OCI-LY3 (cell line): ENCODE results near the gene AHRR.
"Not testable (repeated sequence)": the region's sequence is repeated elsewhere in the genome, so short reads cannot be mapped to it uniquely, and the experiment has no call there.

Experiments used
- H2AFZ ChIP-seq: fragments of 200-600, 300-600 bp; shearing (Covaris generic); 2 replicates; pipeline ENCODE4 v1.6.0; 2014; ENCODE audit warnings: antibody characterized with exemption, low read depth, low read length
- H3K27ac ChIP-seq: fragments of 200-600, 300-600 bp; sonication (generic); 2 replicates; pipeline ENCODE4 v1.5.1; 2014; ENCODE audit warnings: mild to moderate bottlenecking, low read length, moderate library complexity, mixed read lengths
- H3K27me3 ChIP-seq: fragments of 200-600, 300-600 bp; sonication (generic); 2 replicates; pipeline ENCODE4 v1.6.1; 2014; ENCODE audit warnings: low read depth, low read length, mixed read lengths
- H3K36me3 ChIP-seq: fragments of 200-600, 300-600 bp; sonication (generic); replicated peaks from 2 replicates; pipeline ENCODE3; 2014; ENCODE audit warnings: low read depth, low read length, mixed read lengths
- H3K4me1 ChIP-seq: fragments of 300-600, 200-600 bp; sonication (generic); 2 replicates; pipeline ENCODE4 v1.6.1; 2014; ENCODE audit warnings: low read length, mixed read lengths
- H3K4me2 ChIP-seq: fragments of 200-600, 300-600 bp; sonication (generic); 2 replicates; pipeline ENCODE4 v1.6.1; 2014; ENCODE audit warnings: low read length, mixed read lengths
- H3K4me3 ChIP-seq: fragments of 300-600, 200-600 bp; sonication (generic); 2 replicates; pipeline ENCODE4 v1.5.1; 2014; ENCODE audit warnings: antibody characterized with exemption, mild to moderate bottlenecking, low read length, moderate library complexity
- H3K79me2 ChIP-seq: fragments of 300-600, 200-600 bp; shearing (Covaris generic); 2 replicates; pipeline ENCODE4 v1.6.1; 2014; ENCODE audit warnings: mild to moderate bottlenecking, low read length, mixed read lengths
- H3K9ac ChIP-seq: fragments of 300-600, 200-600 bp; shearing (Covaris generic); 2 replicates; pipeline ENCODE4 v1.6.0; 2014; ENCODE audit warnings: mild to moderate bottlenecking, low read length, moderate library complexity
- H3K9me3 ChIP-seq: fragments of 200-600, 300-600 bp; shearing (Covaris generic); 2 replicates; pipeline ENCODE4 v1.6.1; 2014; ENCODE audit warnings: low read length, mixed read lengths; ENCODE audit not compliant: insufficient read depth
- H4K20me1 ChIP-seq: fragments of 200-600, 300-600 bp; sonication (generic); 2 replicates; pipeline ENCODE4 v1.6.1; 2016; ENCODE audit warnings: low read length, mixed read lengths; ENCODE audit not compliant: insufficient read depth
- CTCF ChIP-seq: fragments of 200-600, 300-600 bp; sonication (generic); IDR thresholded peaks from 2 replicates; pipeline ENCODE4 v1.5.1; 2014; ENCODE audit warnings: antibody characterized with exemption, low read length, low read depth
- EZH2phosphoT487 ChIP-seq: fragments of 200-600 bp; shearing (Covaris generic); IDR thresholded peaks from 2 replicates; pipeline ENCODE4 v1.6.1; 2018; ENCODE audit warnings: antibody characterized with exemption, mixed run types, low read depth

AHRR gene

GRCh38 chr5:298737-299125 lies 22.8 kb upstream of the AHRR start:
- Histone ChIP-seq H3K9ac (no peak overlapping the region), H3K4me2 (no peak overlapping the region), H4K20me1 (no peaks in the 10 kb centered on the region), H3K79me2 (no peaks in the 10 kb centered on the region), H3K36me3 (no peaks in the 10 kb centered on the region), H3K27ac (no peak overlapping the region), H3K4me3 (no peak overlapping the region), H3K9me3 (no peaks in the 10 kb centered on the region), H2AFZ (no peak overlapping the region), H3K4me1 (no peaks in the 10 kb centered on the region), H3K27me3 (no peaks in the 10 kb centered on the region)
- no peak for TF ChIP-seq CTCF
- TF ChIP-seq EZH2phosphoT487: no peak

DNA sequence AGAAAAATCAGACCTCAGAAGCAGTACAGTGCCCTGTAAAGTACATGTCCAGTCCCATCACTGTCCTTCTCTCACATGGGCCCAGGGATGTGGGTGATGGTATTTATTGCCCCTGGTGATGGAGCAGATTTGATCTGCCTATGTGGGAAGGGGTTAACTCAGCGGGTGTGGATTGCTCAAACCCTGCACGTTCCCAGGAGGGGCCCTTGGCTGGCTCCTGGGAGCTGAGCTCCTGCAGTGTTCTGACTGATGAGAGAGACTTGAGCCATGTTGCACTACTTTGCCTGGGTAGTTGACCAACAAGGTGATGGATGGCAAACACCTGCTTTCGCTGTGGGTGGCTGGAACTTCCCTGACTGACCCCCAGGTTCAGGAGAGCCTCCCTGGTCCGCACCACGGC lies 21.6 kb upstream of the AHRR start:
- not testable (repeated sequence) for H3K79me2 ChIP-seq, H4K20me1 ChIP-seq, H3K9me3 ChIP-seq, H3K4me1 ChIP-seq, H3K36me3 ChIP-seq, H3K4me2 ChIP-seq, H2AFZ ChIP-seq, H3K27ac ChIP-seq, H3K27me3 ChIP-seq, H3K4me3 ChIP-seq, H3K9ac ChIP-seq

GRCh38 chr5:300691-301435 lies 20.7 kb upstream of the AHRR start:
- H3K27me3 ChIP-seq, H3K4me1 ChIP-seq, H4K20me1 ChIP-seq, H3K36me3 ChIP-seq, H2AFZ ChIP-seq, H3K79me2 ChIP-seq, H3K27ac ChIP-seq, H3K4me3 ChIP-seq, H3K4me2 ChIP-seq, H3K9me3 ChIP-seq, H3K9ac ChIP-seq: not testable (repeated sequence)

GRCh38 chr5:302416-302815 lies 19.1 kb upstream of the AHRR start:
- not testable (repeated sequence) for H3K4me1 ChIP-seq, H3K36me3 ChIP-seq, H4K20me1 ChIP-seq, H3K4me2 ChIP-seq, H2AFZ ChIP-seq, H3K27me3 ChIP-seq, H3K4me3 ChIP-seq, H3K79me2 ChIP-seq, H3K9me3 ChIP-seq, H3K9ac ChIP-seq, H3K27ac ChIP-seq

GRCh38 chr5:302966-303365 lies 18.5 kb upstream of the AHRR start:
- no peaks in the 10 kb centered on the region for H3K79me2 ChIP-seq
- H3K9me3 ChIP-seq: no peaks in the 10 kb centered on the region
- TF ChIP-seq EZH2phosphoT487: no peak
- no peak for TF ChIP-seq CTCF
- no peak overlapping the region for H3K27ac ChIP-seq
- H2AFZ ChIP-seq: no peak overlapping the region
- H3K4me1 ChIP-seq: no peaks in the 10 kb centered on the region
- no peaks in the 10 kb centered on the region for H3K36me3 ChIP-seq
- no peak overlapping the region for H3K4me3 ChIP-seq
- no peaks in the 10 kb centered on the region for H3K27me3 ChIP-seq
- no peak overlapping the region for H3K4me2 ChIP-seq
- no peaks in the 10 kb centered on the region for H4K20me1 ChIP-seq
- H3K9ac ChIP-seq: no peak overlapping the region

DNA sequence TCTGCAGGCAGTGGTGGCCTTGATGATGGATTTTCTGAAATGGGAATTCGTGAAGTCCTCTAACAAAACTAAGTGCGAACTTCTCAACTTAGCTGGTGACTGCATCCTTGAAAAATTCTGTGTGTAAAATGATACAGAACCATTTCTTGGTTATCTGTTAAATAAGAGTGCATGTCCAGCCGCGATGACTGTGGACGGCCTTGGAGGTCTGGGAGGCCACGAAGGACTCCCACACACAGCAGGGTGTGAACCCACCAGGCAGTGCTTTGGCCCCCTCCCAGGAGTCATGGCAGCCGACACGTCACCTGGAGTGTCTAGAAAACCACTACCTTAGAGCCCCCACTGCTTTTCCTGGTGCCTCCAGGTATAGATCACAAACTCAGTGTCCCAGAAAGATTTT lies 17.8 kb upstream of the AHRR start:
- not testable (repeated sequence) for H3K79me2 ChIP-seq

More for the DNA sequence above, 17.8 kb upstream of the AHRR start:
- H3K27me3 ChIP-seq, H3K9ac ChIP-seq, H3K4me2 ChIP-seq, H2AFZ ChIP-seq, H3K27ac ChIP-seq, H3K4me1 ChIP-seq, H4K20me1 ChIP-seq, H3K4me3 ChIP-seq, H3K9me3 ChIP-seq, H3K36me3 ChIP-seq: not testable (repeated sequence)
